ENCODE data around the gene NRCAM. TPM values are rescaled to one million over a fixed set of nuclear protein-coding genes. Genes with fewer than 3 reads are reported as not detected.
"Not testable (repeated sequence)": the region's sequence is repeated elsewhere in the genome, so short reads cannot be mapped to it uniquely, and the experiment has no call there.

The NRCAM gene
- polyA plus RNA-seq, 1 donor from 2014 or later = 0.49 TPM

DNA sequence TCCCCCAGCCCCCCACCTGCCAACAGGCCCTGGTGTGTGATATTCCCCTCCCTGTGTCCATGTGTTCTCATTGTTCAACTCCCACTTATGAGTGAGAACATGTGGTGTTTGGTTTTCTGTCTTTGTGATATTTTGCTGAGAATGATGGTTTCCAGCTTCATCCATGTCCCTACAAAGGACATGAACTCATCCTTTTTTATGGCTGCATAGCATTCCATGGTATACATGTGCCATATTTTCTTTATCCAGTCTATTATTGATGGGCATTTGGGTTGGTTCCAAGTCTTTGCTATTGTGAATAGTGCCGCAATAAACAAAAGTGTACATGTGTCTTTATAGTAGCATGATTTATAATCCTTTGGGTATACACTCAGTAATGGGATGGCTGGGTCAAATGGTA is 183.3 kb downstream of the NRCAM start:
- H3K9me3 Mint-ChIP-seq, H3K4me3 Mint-ChIP-seq, H3K27me3 Mint-ChIP-seq, H3K27ac Mint-ChIP-seq, H3K36me3 Mint-ChIP-seq, H3K4me1 Mint-ChIP-seq: not testable (repeated sequence)

DNA sequence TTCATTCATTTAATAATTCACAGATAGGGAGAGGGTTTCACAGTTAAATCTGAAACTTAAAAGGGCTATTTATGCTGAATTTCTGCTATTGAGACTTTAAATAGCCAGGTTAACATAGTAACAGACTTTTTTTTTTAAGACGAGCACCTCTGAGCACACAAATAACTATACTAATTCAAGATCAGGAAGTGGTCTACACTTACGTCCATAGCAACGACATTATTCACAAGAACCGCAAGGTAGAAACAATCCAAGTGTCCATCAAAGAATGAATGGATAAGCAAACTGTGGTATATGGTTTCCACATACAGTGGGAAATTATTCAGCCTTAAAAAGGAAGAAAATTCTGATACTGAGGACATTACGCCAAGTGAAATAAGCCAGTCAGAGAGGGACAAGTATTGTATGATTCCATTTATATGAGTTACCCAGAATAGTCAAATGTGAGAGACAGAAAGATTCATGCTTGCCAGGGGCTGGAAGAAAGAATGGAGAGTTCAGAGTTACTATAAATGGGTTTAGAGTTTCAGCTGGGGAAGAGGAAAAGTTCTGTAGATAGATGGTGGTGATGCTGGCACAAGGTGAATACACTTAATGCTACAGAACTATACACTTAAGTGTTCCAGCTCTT is 185.7 kb downstream of the NRCAM start:
- H3K4me3 Mint-ChIP-seq = peak overlapping the region in 1 of 4 donors; percentile 34

DNA sequence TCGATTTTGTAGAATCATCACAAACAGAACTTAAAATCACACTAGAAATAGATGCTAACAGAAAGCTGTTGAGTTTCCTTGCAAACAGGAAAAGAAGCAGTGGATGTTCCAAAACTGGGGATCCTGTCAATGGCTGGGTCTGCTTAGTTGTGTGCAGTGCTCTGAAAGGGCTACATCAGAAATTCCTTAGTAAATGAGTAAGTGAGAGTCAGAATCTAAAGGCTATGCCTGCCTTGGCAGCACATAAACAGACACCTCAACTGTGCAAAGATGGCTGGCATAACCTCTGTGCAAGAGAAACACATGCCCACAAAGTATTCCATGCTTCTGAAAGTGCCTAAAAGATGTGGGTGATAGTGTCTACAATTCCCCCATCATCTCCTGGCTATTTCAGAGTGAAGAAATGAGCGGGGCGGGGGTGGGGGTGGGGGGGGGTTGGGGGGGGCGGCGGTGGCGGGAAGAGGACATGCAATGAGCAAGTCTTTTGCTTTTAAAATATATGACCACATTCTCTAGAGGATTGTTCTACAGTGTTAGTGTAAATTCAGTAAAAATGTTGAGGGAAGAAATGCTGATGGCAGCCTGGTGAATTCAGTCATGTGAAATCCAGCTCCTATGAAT is 187.9 kb downstream of the NRCAM start:
- peaks cover 3% of the 10 kb centered on the region for H3K27me3 Mint-ChIP-seq
- H3K36me3 Mint-ChIP-seq = no peaks in the 10 kb centered on the region
- peaks cover 2 to 7% (median 4%) of the 10 kb centered on the region in 3 donors for H3K4me1 Mint-ChIP-seq
- H3K4me3 Mint-ChIP-seq = no peak overlapping the region
- no peak overlapping the region for H3K27ac Mint-ChIP-seq
- no peaks in the 10 kb centered on the region for H3K9me3 Mint-ChIP-seq

More for the DNA sequence above, 185.7 kb downstream of the NRCAM start:
- Mint-ChIP-seq H3K27me3 (no peaks in the 10 kb centered on the region), H3K36me3 (no peaks in the 10 kb centered on the region), H3K27ac (no peak overlapping the region), H3K9me3 (no peaks in the 10 kb centered on the region), H3K4me1 (peaks cover 2 to 7% (median 4%) of the 10 kb centered on the region in 3 donors)

DNA sequence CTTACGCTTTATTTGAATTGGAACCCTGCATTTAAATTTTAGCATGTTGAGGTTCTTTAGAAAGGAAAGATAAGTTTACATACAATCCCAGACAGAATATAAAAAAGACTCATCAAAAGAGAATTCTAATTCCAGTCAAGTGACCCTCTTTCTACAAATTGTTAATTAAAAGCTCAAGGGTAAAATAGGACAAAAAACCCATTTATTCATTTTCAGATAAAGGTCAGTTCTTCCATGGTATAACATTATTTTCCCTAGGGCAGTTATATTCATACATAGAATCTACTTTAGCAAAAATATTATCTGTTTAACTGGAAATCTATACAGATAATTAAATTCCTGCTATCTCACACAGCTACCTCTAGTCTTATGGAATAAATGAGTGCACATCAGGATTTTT is 188.6 kb downstream of the NRCAM start:
- Mint-ChIP-seq H3K36me3 (no peaks in the 10 kb centered on the region), H3K4me3 (no peak overlapping the region), H3K27me3 (peaks cover 3% of the 10 kb centered on the region), H3K9me3 (no peaks in the 10 kb centered on the region), H3K4me1 (peaks cover 2 to 7% (median 4%) of the 10 kb centered on the region in 3 donors), H3K27ac (no peak overlapping the region)

DNA sequence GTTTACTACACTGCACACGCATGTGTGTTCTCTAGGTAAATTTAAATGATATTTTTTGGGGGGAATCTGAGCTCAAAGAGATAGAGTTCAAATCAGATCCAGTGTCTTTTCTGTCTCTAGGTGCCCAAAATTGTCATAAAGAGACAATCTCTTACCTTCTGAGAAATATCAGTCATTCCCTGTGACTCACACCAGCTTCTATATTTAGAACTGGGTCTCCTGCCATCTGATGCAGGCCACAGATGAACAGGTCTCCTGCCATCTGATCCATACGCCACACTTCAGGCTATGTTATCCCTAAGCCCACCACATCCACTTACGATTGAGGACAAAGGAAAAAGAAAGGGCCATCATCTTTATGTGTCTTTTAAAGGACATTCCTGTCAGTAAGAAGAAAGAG is 189.7 kb downstream of the NRCAM start:
- H3K27ac Mint-ChIP-seq = no peak overlapping the region
- peaks cover 2 to 7% (median 4%) of the 10 kb centered on the region in 3 donors for H3K4me1 Mint-ChIP-seq
- no peak overlapping the region for H3K4me3 Mint-ChIP-seq
- no peaks in the 10 kb centered on the region for H3K9me3 Mint-ChIP-seq
- no peaks in the 10 kb centered on the region for H3K36me3 Mint-ChIP-seq
- H3K27me3 Mint-ChIP-seq = peaks cover 3% of the 10 kb centered on the region

DNA sequence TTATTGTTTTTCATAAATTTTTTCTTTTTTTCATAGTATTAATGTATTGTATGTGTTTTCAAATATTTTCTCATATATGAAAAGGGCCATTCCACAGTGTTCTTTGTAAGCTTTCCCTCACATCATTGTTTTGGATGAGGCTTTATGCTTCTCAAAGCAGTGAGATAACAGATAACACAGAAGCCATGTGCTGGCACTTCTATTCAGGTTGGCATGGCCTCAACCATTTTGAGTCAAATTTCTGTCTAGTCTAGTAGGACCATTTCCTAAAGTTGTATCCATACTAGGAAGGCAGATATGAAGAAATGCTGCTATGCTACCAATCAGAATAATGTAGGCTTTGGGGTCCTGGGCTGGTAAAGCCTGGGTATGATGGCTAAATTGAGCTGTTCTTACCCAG is 190.2 kb downstream of the NRCAM start:
- H3K36me3 Mint-ChIP-seq = no peaks in the 10 kb centered on the region
- H3K9me3 Mint-ChIP-seq = no peaks in the 10 kb centered on the region
- H3K4me3 Mint-ChIP-seq = no peak overlapping the region
- H3K27ac Mint-ChIP-seq = no peak overlapping the region
- peaks cover 2 to 7% (median 4%) of the 10 kb centered on the region in 3 donors for H3K4me1 Mint-ChIP-seq
- H3K27me3 Mint-ChIP-seq = peaks cover 3% of the 10 kb centered on the region

DNA sequence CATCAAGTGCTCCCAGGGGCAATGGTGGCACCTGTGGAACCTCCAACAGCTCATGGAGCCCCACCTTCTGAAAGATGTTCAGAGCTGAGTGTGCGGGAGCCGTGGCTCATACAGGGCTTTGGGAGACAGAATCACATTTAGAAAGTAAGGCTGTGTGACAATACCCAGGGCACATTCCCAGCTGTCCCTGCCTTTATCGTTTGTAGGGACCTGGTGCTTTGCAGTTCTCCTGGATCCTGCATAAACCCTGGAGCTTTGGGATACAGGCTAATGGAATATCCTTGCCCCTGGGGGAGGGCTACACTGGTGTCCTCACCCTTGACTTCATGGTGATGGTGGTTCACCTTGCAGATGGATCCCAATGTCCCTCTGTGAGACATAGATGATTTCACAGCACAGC is 191.2 kb downstream of the NRCAM start:
- H3K27me3 Mint-ChIP-seq = peaks cover 3% of the 10 kb centered on the region
- no peak overlapping the region for H3K4me3 Mint-ChIP-seq
- no peak overlapping the region for H3K27ac Mint-ChIP-seq
- H3K36me3 Mint-ChIP-seq = no peaks in the 10 kb centered on the region
- peaks cover 0 to 2% (median 0%) of the 10 kb centered on the region in 3 donors for H3K4me1 Mint-ChIP-seq
- peaks cover 0 to 6% (median 0%) of the 10 kb centered on the region in 3 donors for H3K9me3 Mint-ChIP-seq

DNA sequence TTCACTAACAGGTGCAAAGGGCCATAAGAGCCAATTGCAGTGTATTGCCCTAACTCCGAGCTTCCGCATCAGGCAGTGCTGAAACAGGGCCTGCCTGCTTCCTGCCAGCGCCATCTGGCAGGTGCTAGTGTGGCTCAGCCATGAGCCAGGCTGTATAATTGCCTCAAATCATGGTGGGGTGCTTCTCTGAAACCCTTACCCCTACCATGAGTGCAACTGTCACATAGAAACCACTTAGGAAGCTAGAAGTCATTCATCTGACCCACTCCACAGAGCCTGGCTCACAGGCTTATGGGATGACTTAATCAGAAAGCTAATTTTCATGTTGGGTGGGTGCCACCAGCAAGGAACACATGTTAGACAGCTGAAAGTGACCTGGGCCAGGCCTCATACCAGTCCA is 192.8 kb downstream of the NRCAM start:
- Mint-ChIP-seq H3K9me3 (peaks cover 2 to 12% (median 4%) of the 10 kb centered on the region in 3 donors), H3K4me3 (no peak overlapping the region)

DNA sequence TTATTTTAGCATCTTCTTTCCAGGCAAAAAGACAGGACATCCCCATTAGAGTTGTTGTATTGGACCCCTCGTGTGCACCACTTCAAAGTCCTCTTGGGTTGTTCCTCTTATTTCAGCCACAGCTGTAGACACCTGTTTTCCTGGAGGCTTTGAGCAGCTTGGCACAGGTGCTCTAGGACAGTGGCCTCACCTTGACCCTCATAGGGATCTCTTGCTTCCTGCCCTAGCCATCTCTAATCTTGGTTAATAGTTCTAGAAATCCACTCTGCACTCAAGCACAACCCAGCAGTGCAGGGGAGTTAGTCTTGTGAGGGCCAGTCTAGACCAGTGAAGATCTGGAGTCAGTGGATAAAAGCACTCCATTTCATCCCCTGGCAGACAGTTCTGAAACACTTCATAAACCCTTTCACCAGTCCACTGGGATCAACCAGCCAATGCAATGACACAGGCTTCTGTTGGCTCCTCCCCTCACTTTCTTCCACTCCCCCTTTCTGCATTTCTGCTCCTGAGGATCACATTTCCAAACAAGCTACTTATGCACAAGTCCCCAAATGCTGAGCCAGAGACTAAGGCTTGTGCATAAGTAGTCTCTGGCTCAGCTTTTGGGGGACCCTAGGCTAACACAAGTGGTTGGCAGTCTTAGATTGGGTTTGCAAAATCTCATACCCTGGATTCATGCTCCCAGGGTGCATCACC is 194.5 kb downstream of the NRCAM start:
- H3K9me3 Mint-ChIP-seq = peaks cover 2 to 12% (median 4%) of the 10 kb centered on the region in 3 donors
- H3K27me3 Mint-ChIP-seq = peaks cover 3% of the 10 kb centered on the region
- no peak overlapping the region for H3K4me3 Mint-ChIP-seq
- H3K36me3 Mint-ChIP-seq = no peaks in the 10 kb centered on the region
- H3K4me1 Mint-ChIP-seq = no peaks in the 10 kb centered on the region
- H3K27ac Mint-ChIP-seq = no peak overlapping the region

More for the DNA sequence above, 192.8 kb downstream of the NRCAM start:
- Mint-ChIP-seq H3K4me1 (peaks cover 0 to 2% (median 0%) of the 10 kb centered on the region in 3 donors), H3K36me3 (no peaks in the 10 kb centered on the region), H3K27ac (no peak overlapping the region), H3K27me3 (peaks cover 3% of the 10 kb centered on the region)

DNA sequence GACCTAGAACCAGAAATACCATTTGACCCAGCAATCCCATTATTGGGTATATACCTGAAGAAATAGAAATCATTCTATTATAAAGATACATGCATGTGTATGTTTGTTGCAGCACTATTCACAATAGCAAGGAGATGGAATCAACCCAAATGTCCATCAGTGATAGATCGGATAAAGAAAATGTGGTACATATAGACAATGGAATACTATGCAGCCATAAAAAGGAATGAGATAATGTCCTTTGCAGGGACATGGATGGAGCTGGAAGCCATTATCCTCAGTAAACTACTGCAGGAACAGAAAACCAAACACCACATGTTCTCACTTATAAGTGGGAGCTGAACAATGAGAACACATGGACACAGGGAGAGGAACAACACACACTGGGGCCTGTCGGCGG is 196.8 kb downstream of the NRCAM start:
- H3K27me3 Mint-ChIP-seq, H3K4me1 Mint-ChIP-seq, H3K27ac Mint-ChIP-seq, H3K36me3 Mint-ChIP-seq: not testable (repeated sequence)
- Mint-ChIP-seq H3K9me3 (peaks cover 3 to 12% (median 4%) of the 10 kb centered on the region in 3 donors), H3K4me3 (peak overlapping the region in 1 of 4 donors; percentile 20)

DNA sequence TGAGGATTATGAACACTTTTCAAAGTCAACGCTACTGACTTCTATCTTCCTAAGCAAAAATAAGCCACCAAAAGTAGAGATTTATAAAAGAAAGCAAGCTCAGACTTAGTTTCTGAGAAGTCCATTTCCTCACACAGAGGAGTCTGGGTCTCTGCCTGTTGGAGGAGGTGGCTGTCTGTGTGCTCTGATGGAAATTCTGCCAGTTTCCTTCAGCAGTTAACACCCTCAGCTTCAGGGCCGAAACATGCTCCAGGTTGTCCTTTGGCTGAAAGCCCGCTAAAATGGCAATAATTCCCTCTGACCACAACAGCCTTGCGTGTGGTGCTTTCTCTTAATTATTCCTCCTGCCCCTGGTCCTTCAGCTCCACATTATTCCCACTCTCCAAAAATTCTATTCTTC is 198.3 kb downstream of the NRCAM start:
- Mint-ChIP-seq H3K27ac (no peak overlapping the region), H3K4me1 (no peaks in the 10 kb centered on the region), H3K36me3 (no peaks in the 10 kb centered on the region), H3K9me3 (peaks cover 3 to 12% (median 4%) of the 10 kb centered on the region in 3 donors), H3K4me3 (peak overlapping the region in 1 of 4 donors; percentile 63), H3K27me3 (no peaks in the 10 kb centered on the region)

DNA sequence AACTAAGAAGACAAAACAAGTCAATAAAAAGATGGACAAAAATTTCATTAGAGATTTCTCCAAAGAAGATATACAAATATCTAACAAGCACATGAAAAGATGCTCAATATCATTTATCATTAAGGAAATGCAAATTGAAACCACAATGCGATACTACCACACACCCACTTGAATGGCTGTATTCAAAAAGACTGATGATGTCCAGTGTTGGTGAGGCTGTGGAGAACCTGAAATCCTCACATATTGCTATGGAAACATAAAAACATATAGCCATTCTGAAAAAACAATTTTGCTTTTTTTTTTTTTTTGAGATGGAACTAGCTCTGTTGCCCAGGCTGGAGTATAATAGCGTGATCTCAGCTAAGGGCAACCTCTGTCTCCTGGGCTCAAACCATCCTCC is 202.0 kb downstream of the NRCAM start:
- Mint-ChIP-seq H3K36me3 (no peaks in the 10 kb centered on the region), H3K4me3 (no peak overlapping the region), H3K4me1 (no peaks in the 10 kb centered on the region), H3K27me3 (peaks cover 2% of the 10 kb centered on the region), H3K9me3 (peaks cover 0 to 2% (median 0%) of the 10 kb centered on the region in 3 donors), H3K27ac (no peak overlapping the region)

DNA sequence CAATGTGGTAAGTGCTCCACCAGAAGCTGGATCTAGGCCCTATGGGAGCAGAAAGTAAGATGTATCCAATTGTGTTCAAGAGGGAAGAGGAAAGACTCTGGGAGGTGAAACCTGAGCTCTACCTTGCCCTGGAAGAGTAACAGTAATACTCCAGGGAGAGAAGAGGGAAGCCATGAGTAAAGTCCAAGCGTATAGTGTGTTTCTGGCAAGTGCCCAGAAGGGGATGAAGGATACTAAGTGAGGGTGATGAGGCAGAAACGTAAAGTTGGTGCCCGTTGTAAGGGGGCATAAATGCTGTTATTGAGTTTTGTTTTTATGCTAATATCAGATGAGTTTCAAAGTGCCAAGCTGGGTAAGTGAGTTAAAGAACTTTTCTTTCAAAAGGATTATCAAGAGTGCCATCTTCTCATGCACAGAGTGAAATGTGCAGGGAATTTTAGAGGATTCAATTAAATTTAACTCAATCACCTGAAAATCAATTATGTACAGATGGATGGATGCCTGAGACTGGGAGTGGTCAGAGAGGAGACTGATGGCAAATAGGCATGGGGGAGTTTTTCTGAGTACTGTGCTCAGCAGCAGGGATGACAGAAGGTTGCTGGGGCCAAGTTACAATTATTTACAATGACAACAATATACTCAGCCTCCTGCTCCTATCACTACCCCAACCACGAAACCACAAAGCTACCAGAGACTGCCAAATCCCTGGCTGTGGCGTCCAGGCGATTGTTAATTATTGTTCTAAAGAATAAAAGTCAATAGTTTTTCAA is 202.8 kb downstream of the NRCAM start:
- Mint-ChIP-seq H3K27ac (no peak overlapping the region), H3K4me3 (no peak overlapping the region), H3K27me3 (peaks cover 3% of the 10 kb centered on the region), H3K9me3 (peaks cover 0 to 2% (median 0%) of the 10 kb centered on the region in 3 donors), H3K4me1 (no peaks in the 10 kb centered on the region), H3K36me3 (no peaks in the 10 kb centered on the region)

DNA sequence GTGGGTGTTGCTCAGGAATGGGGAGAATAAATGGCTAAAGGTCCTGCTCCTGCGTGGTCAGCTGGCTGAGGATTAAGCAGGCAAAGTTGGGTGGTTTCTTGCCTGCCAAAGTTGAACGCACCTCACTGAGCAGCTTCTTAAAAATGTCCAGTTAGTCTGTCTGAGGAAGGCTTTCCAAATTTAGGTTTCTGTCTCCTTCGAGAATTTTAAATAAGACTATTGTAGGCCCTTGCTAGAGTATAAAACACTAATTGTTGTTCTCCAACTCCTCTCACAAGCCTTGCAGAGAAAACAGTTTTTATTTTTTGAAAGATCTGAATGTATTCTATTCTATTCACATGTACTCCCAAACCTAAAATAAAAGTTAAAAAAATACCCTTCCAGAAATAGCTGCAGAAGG is 204.1 kb downstream of the NRCAM start:
- Mint-ChIP-seq H3K4me3 (no peak overlapping the region), H3K4me1 (no peaks in the 10 kb centered on the region), H3K27me3 (peaks cover 4% of the 10 kb centered on the region), H3K36me3 (no peaks in the 10 kb centered on the region), H3K9me3 (peaks cover 0 to 2% (median 0%) of the 10 kb centered on the region in 3 donors), H3K27ac (no peak overlapping the region)

DNA sequence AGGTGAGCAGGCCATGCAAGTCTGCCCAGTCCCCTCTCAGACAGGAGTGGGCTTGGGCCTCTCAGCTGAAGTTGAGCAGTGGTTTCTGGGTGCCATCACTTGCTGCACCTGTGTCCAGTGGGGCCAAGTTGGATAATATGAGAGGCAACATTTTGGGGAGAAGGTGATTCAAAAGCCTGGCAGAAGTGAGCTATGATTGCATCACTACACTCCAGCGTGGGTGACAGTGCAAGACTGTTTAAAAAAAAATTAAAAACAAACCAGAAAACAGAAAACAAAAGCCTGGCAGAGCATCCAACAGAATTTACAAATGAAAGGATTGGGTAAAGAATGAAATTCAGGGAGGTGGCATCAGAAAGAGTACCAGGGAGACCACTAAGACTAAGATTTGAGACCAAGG is 204.5 kb downstream of the NRCAM start:
- Mint-ChIP-seq H3K27me3 (peaks cover 4% of the 10 kb centered on the region), H3K4me1 (no peaks in the 10 kb centered on the region), H3K4me3 (peak overlapping the region in 1 of 4 donors; percentile 61), H3K9me3 (peaks cover 0 to 2% (median 0%) of the 10 kb centered on the region in 3 donors), H3K36me3 (no peaks in the 10 kb centered on the region), H3K27ac (no peak overlapping the region)
